GM19452 (cell line): ENCODE data around the gene CCT6A.
"Not testable (repeated sequence)": the region's sequence is repeated elsewhere in the genome, so short reads cannot be mapped to it uniquely, and the experiment has no call there.

Experiments used
- ATAC-seq: cut with Tn5 transposase; IDR thresholded peaks from one replicate; pipeline ENCODE4 v1.9.1; 2021; ENCODE audit not compliant: unreplicated experiment

CCT6A gene

GRCh38 chr7:56048763-56049162, 2.8 kb upstream of the CCT6A start:
- not testable (repeated sequence) for ATAC-seq

- no peak for ATAC-seq
Measured at GRCh38 chr7:56051053-56051338, 569 bp upstream of the CCT6A start.

GRCh38 chr7:56053379-56053778, 1.8 kb downstream of the CCT6A start:
- ATAC-seq = no peak

GRCh38 chr7:56053993-56054392, 2.4 kb downstream of the CCT6A start:
- ATAC-seq = no peak

DNA sequence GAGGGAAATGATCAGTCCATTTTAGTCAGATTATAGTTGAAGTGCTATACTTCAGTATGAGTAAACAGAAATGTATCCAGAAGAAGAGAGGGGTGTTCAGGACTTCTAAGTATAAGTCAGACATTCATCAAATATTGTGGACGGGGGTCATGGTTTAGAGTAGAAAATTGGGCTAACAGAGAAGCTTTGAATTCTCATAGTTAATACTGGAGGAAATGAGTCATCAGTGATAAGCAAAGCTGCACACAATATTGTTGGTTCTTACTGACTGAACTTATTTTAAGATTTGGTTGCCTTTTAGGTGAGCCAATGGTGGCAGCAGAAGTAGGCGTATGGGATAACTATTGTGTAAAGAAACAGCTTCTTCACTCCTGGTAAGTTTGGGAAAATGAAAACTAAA, 10.8 kb downstream of the CCT6A start:
- ATAC-seq = no peak

- ATAC-seq = no peak
Measured at GRCh38 chr7:56063500-56063881, 11.9 kb downstream of the CCT6A start.

GRCh38 chr7:56063882-56064625, 12.5 kb downstream of the CCT6A start, which contains the start of gene SUMF2:
Gene SUMF2, plus strand, starts transcription at chr7:56064286. Its CDS starts 26 bp downstream, at chr7:56064312.
- ATAC-seq = peak; percentile 87

GRCh38 chr7:56066376-56066775, 14.8 kb downstream of the CCT6A start:
- not testable (repeated sequence) for ATAC-seq

DNA sequence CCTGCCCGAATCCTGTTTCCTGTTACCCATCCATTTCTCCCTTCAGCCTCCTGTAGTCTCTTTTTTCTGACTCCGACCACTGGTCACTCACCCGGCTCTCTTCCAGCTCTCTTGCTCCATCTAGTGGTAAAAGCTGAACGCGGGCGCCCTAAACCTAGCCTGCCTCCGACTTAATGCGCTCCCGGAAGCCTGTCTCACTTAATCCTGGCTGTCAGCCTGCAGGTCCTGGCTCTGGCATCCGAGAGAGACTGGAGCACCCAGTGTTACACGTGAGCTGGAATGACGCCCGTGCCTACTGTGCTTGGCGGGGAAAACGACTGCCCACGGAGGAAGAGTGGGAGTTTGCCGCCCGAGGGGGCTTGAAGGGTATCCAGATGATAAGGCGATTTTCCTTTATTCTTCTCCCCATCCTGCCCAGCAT, 22.8 kb downstream of the CCT6A start:
- ATAC-seq = peak; percentile 88

- no peak for ATAC-seq
Measured at GRCh38 chr7:56077681-56078080, 26.1 kb downstream of the CCT6A start.

GRCh38 chr7:56078196-56078595, 26.6 kb downstream of the CCT6A start:
- no peak for ATAC-seq

DNA sequence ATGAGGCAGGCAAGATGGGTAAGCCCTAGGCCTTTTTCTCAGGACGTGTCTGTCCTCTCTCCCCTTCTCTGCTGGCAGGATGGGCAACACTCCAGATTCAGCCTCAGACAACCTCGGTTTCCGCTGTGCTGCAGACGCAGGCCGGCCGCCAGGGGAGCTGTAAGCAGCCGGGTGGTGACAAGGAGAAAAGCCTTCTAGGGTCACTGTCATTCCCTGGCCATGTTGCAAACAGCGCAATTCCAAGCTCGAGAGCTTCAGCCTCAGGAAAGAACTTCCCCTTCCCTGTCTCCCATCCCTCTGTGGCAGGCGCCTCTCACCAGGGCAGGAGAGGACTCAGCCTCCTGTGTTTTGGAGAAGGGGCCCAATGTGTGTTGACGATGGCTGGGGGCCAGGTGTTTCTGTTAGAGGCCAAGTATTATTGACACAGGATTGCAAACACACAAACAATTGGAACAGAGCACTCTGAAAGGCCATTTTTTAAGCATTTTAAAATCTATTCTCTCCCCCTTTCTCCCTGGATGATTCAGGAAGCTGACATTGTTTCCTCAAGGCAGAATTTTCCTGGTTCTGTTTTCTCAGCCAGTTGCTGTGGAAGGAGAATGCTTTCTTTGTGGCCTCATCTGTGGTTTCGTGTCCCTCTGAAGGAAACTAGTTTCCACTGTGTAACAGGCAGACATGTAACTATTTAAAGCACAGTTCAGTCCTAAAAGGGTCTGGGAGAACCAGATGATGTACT, 28.1 kb downstream of the CCT6A start:
- no peak for ATAC-seq

- not testable (repeated sequence) for ATAC-seq
Measured at GRCh38 chr7:56080726-56081435, 29.3 kb downstream of the CCT6A start.

DNA sequence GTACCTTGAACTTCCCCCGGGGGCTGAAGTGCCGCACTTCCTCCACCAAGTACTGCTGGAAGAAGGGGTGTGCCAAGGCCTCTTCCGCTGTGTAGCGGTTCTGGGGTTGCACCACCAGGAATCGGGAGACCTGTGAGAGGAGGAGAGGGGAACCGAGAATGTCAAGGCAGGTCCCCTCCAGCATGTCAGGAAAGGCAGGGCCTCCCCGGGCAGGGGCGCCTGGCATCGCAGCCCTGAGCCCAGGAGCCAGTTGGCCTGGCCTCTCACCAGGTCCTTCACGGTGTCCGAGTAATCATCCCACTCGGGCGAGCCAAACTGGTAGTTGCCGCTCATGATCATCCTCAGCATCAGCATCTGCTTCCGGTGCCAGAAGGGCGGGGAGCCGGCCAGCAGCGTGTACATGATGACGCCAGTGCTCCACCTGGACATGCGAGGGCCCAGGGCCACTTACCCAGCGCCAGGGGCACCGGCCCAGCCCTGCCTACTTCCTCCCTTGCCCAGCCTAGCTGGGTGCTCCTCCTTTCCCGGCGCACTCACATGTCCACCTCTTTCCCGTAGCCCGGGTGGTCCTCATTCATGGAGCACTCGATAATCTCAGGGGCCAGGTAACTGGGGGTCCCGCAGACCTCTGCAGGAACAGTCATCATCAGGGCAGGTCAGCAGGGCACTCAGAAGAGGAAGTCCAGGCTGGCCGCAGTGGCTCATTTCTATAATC, 30.2 kb downstream of the CCT6A start:
- no peak for ATAC-seq

GRCh38 chr7:56083150-56083785, 31.7 kb downstream of the CCT6A start:
- no peak for ATAC-seq

- no peak for ATAC-seq
Measured at GRCh38 chr7:56086761-56087160, 35.2 kb downstream of the CCT6A start.

DNA sequence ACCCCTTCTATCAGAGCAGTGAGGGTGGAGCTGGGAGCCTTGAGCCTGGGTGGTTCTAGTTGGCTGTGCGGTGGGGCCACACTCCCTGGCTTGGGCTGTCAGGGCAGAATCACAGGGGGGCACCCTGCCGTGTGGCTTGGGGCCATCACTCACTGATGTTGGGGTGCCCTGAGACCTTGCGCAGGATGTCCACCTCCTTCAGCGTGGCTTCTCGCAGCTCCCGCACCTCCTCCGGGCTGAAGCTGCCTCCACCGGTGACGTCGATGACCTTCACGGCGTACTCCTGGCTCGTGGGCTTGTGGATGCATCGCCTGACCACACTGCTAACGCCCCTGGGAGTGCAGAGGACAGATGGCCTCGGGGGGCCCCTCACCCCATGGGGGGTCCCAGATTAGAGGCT, 35.9 kb downstream of the CCT6A start:
- ATAC-seq = no peak

- no peak for ATAC-seq
Measured at GRCh38 chr7:56091591-56091990, 40.0 kb downstream of the CCT6A start.

- ATAC-seq = not testable (repeated sequence)
Measured at GRCh38 chr7:56092388-56092787, 40.8 kb downstream of the CCT6A start.

- no peak for ATAC-seq
Measured at GRCh38 chr7:56092789-56093531, 41.4 kb downstream of the CCT6A start, which contains the start of gene PHKG1. Gene PHKG1, minus strand, starts transcription at chr7:56092952. Its CDS starts 4,011 bp downstream, at chr7:56088941.
